ENCODE data around the gene UBE2R2. TPM values are rescaled to one million over a fixed set of nuclear protein-coding genes. Genes with fewer than 3 reads are reported as not detected.

The UBE2R2 gene
- total RNA-seq, 1 experiment from 2014 or later: 52.1 TPM

- no peak overlapping the region for H3K4ac ChIP-seq (ENCODE audit: low read depth, low read length)
- H2BK5ac ChIP-seq (ENCODE audit: insufficient read length, low read length): no peak overlapping the region
- H3K9me3 Mint-ChIP-seq: no peaks in the 10 kb centered on the region
- no peak overlapping the region for H3T11ph ChIP-seq (ENCODE audit: low read length)
- no peak overlapping the region for H2AK5ac ChIP-seq (ENCODE audit: insufficient read length, low read length)
- H4K20me1 ChIP-seq (ENCODE audit: control insufficient read depth, insufficient read depth, insufficient read length): no peaks in the 10 kb centered on the region
- no CpG with 5 or more reads among the region's 4 CpGs for WGBS (ENCODE audit: extremely low coverage, insufficient read length, low lambda C conversion rate)
- no peak overlapping the region for H3K4me2 ChIP-seq (ENCODE audit: insufficient read depth, insufficient read length, low read length)
- H3K23me2 ChIP-seq (ENCODE audit: insufficient read length, low read depth, low read length, poor library complexity, severe bottlenecking): no peaks in the 10 kb centered on the region
- H3K4me1 ChIP-seq (ENCODE audit: insufficient read depth, low read length): no peaks in the 10 kb centered on the region
- H3K23ac ChIP-seq (ENCODE audit: insufficient read length, low read depth, low read length): no peak overlapping the region
- H3K27me3 Mint-ChIP-seq (ENCODE audit: low read depth): no peaks in the 10 kb centered on the region
- TF ChIP-seq, protein P1, sequence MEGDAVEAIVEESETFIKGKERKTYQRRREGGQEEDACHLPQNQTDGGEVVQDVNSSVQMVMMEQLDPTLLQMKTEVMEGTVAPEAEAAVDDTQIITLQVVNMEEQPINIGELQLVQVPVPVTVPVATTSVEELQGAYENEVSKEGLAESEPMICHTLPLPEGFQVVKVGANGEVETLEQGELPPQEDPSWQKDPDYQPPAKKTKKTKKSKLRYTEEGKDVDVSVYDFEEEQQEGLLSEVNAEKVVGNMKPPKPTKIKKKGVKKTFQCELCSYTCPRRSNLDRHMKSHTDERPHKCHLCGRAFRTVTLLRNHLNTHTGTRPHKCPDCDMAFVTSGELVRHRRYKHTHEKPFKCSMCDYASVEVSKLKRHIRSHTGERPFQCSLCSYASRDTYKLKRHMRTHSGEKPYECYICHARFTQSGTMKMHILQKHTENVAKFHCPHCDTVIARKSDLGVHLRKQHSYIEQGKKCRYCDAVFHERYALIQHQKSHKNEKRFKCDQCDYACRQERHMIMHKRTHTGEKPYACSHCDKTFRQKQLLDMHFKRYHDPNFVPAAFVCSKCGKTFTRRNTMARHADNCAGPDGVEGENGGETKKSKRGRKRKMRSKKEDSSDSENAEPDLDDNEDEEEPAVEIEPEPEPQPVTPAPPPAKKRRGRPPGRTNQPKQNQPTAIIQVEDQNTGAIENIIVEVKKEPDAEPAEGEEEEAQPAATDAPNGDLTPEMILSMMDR (conservative IDR thresholded peaks at IDR 0.05): no peak
- H4K91ac ChIP-seq (ENCODE audit: insufficient read length, low read depth, low read length): no peak overlapping the region
- no peak overlapping the region for H2BK120ac ChIP-seq (ENCODE audit: low read depth, low read length, poor library complexity, severe bottlenecking)
- no peak overlapping the region for H3K27ac ChIP-seq (ENCODE audit: insufficient read length, low read depth, low read length)
- no peak overlapping the region for H2BK15ac ChIP-seq (ENCODE audit: low read depth, low read length)
- H3K4me1 Mint-ChIP-seq: peaks cover 20 to 22% of the 10 kb centered on the region in 2 experiments
- H4K5ac ChIP-seq (ENCODE audit: insufficient read length, low read depth, low read length): no peak overlapping the region
- H3K56ac ChIP-seq (ENCODE audit: insufficient read length, low read depth, low read length): no peak overlapping the region
- peaks cover 15% of the 10 kb centered on the region for H3K79me1 ChIP-seq (ENCODE audit: insufficient read depth, low read depth, low read length, poor library complexity, severe bottlenecking)
- H2BK12ac ChIP-seq (ENCODE audit: insufficient read length, low read depth, low read length): no peak overlapping the region
- no peak overlapping the region for H2AFZ ChIP-seq (ENCODE audit: low read length)
- peaks cover 2 to 18% (median 5%) of the 10 kb centered on the region in 3 experiments; a peak in 6 of 7 replicates for H3K36me3 Mint-ChIP-seq (ENCODE audit: insufficient read depth in 1 of 3, low read depth in 3 of 3)
- H3K9me3 ChIP-seq (ENCODE audit: control insufficient read depth, low read depth, low read length): no peaks in the 10 kb centered on the region
- H3K27me3 ChIP-seq (ENCODE audit: insufficient read depth, low read length): no peaks in the 10 kb centered on the region
- no peak overlapping the region for H2BK20ac ChIP-seq (ENCODE audit: low read depth, low read length, poor library complexity, severe bottlenecking)
- no peak overlapping the region for H3K4me3 Mint-ChIP-seq
- H3K79me2 ChIP-seq (ENCODE audit: insufficient read depth, low read length): peaks cover 11% of the 10 kb centered on the region; the same call in 1 of the 2 replicates
- H3K9ac ChIP-seq (ENCODE audit: extremely low read depth, insufficient read length, low read length): no peak overlapping the region
- no peak overlapping the region for H4K8ac ChIP-seq (replicated peaks; ENCODE audit: insufficient read length, low read depth, low read length)
- no peak overlapping the region for H3K14ac ChIP-seq (ENCODE audit: insufficient read depth, low read length)
- no peak for DNase-seq
- peak overlapping the region; percentile 50 to 87 (median 63); a peak in 5 of 7 replicates for H3K27ac Mint-ChIP-seq
- H3K18ac ChIP-seq (ENCODE audit: insufficient read length, low read depth, low read length): no peak overlapping the region
Observed at GRCh38 chr9:33850267-33850629, 33.3 kb downstream of the UBE2R2 start.
